Stomach (tissue), 4 donors: ENCODE results near the gene PLCL2.

Experiments
- POLR2AphosphoS5 ChIP-seq, 3 donors: sonication (generic); formaldehyde crosslinking; IDR thresholded peaks; one replicate each; pipeline ENCODE4 v1.6.1; 2016; ENCODE audit warnings: antibody characterized with exemption in 3 of 3
- TF ChIP-seq, protein P1 (sequence below), 7 experiments: fragments of 450-650 bp in 4 of 7; fragments of 200-600 bp in 3 of 7; sonication (generic) in 3 of 7; IDR thresholded peaks; one replicate each; pipeline ENCODE4 v1.5.1; 2016 to 2019; ENCODE audit warnings: antibody characterized with exemption in 7 of 7, control low read depth in 2 of 7, mild to moderate bottlenecking in 1 of 7

DNA sequence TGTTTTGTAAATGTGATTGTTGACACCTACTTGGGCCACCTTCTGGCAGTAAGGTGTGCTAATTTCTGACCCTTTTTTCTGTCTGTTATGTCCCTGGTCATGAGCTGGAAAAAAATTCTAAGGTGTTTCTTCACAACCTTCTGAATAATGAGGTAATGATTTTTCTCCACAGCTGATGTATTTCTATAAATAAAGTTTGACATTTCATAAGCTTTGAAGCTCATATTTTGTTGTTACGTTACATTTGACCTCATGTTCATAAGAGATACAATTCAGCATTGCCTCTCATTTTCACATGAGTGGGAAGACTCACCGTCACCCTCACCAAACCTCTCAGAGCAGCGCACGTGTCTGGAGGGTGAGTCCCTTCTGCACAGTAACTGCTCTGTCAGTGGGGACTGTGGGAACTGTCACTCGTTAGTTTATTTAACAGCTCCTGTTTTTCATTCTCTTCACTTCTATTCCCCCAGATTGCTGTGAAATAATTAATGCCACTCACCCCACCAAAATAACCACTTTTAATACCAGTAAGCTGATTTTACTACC lies 140.9 kb downstream of the PLCL2 start:
- TF ChIP-seq, protein P1, sequence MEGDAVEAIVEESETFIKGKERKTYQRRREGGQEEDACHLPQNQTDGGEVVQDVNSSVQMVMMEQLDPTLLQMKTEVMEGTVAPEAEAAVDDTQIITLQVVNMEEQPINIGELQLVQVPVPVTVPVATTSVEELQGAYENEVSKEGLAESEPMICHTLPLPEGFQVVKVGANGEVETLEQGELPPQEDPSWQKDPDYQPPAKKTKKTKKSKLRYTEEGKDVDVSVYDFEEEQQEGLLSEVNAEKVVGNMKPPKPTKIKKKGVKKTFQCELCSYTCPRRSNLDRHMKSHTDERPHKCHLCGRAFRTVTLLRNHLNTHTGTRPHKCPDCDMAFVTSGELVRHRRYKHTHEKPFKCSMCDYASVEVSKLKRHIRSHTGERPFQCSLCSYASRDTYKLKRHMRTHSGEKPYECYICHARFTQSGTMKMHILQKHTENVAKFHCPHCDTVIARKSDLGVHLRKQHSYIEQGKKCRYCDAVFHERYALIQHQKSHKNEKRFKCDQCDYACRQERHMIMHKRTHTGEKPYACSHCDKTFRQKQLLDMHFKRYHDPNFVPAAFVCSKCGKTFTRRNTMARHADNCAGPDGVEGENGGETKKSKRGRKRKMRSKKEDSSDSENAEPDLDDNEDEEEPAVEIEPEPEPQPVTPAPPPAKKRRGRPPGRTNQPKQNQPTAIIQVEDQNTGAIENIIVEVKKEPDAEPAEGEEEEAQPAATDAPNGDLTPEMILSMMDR (IDR thresholded peaks at IDR 0.05) = no peak
- TF ChIP-seq POLR2AphosphoS5 (IDR thresholded peaks at IDR 0.05) = no peak
